B cell (primary cell): ENCODE results near the gene LVRN. TPM values are rescaled to one million over a fixed set of nuclear protein-coding genes. Genes with fewer than 3 reads are reported as not detected.

Experiments
- ATAC-seq: fragments of 200-7000 bp; cut with Tn5 transposase; one replicate; pipeline ENCODE4 v1.10.0; 2021; ENCODE audit warnings: low read depth, mild to moderate bottlenecking, moderate number of reproducible peaks, moderate library complexity
- CTCF ChIA-PET: fragments of 350-600 bp; sonication (Branson Sonifier 250); formaldehyde crosslinking; loops from one replicate; lab custom pipeline; 2021; ENCODE audit warnings: antibody characterized with exemption, inconsistent platforms; lab: Charles Lee
- POLR2A ChIA-PET: fragments of 350-600 bp; sonication (Branson Sonifier 250); formaldehyde crosslinking; loops from one replicate; lab custom pipeline; 2021; ENCODE audit warnings: antibody characterized with exemption; lab: Charles Lee
- DNase-seq: peaks from one replicate; pipeline ENCODE4 v3.0.0; 2013
- H2AFZ ChIP-seq: 2 replicates; pipeline ENCODE4 v1.6.1; 2012; ENCODE audit warnings: mild to moderate bottlenecking, low read depth, low read length; ENCODE audit not compliant: insufficient read depth, poor library complexity, severe bottlenecking
- H3K27ac ChIP-seq, 2 donors: 1 replicate in 1 of 2; 2 replicates in 1 of 2; pipeline ENCODE4 v1.5.1; 2012 to 2013; ENCODE audit warnings: low read length in 2 of 2, mild to moderate bottlenecking in 2 of 2, moderate library complexity in 1 of 2
- H3K27me3 ChIP-seq, 4 experiments: fragments of 200-600 bp in 1 of 4; sonication (generic) in 1 of 4; replicated peaks in 1 of 4; 1 replicate in 2 of 4; 2 replicates in 2 of 4; pipeline versions ENCODE4 v1.6.1 to v1.7.0; 2013 to 2016; ENCODE audit warnings: low read length in 3 of 4, mild to moderate bottlenecking in 2 of 4, mixed read lengths in 1 of 4, moderate library complexity in 1 of 4; ENCODE audit not compliant: insufficient read depth in 4 of 4, control insufficient read depth in 3 of 4; ENCODE audit errors: control extremely low read depth in 1 of 4
- H3K36me3 ChIP-seq, 2 experiments: replicated peaks in 1 of 2; 1 replicate in 1 of 2; 2 replicates in 1 of 2; pipeline versions ENCODE4 v1.6.1 to v1.7.1; 2013; ENCODE audit warnings: low read length in 1 of 2; ENCODE audit not compliant: insufficient read depth in 2 of 2, control insufficient read depth in 1 of 2; ENCODE audit errors: control extremely low read depth in 1 of 2, extremely low read depth in 1 of 2
- H3K4me1 ChIP-seq, 2 donors: fragments of 200-600 bp in 1 of 2; sonication (generic) in 1 of 2; 1 replicate in 1 of 2; 2 replicates in 1 of 2; pipeline versions ENCODE4 v1.5.1 to v1.6.1; 2013 to 2017; ENCODE audit warnings: low read length in 2 of 2; ENCODE audit not compliant: control insufficient read depth in 2 of 2, insufficient read depth in 2 of 2
- H3K4me2 ChIP-seq: replicated peaks from 2 replicates; pipeline ENCODE3; 2012; ENCODE audit warnings: mild to moderate bottlenecking, low read depth, low read length; ENCODE audit not compliant: poor library complexity, severe bottlenecking
- H3K4me3 ChIP-seq, 5 experiments: fragments of 200-600 bp in 1 of 5; sonication (generic) in 1 of 5; 1 replicate in 3 of 5; 2 replicates in 2 of 5; pipeline versions ENCODE4 v1.5.1 to v1.7.0; 2011 to 2016; ENCODE audit warnings: low read length in 4 of 5, mild to moderate bottlenecking in 4 of 5, low read depth in 2 of 5, control low read depth in 1 of 5, moderate library complexity in 1 of 5; ENCODE audit not compliant: insufficient read depth in 1 of 5; ENCODE audit errors: control extremely low read depth in 1 of 5, extremely low read depth in 1 of 5
- H3K79me2 ChIP-seq: fragments of 200-600 bp; sonication (generic); one replicate; pipeline ENCODE4 v1.6.0; 2016; ENCODE audit warnings: low read length; ENCODE audit not compliant: control insufficient read depth, insufficient read depth
- H3K9ac ChIP-seq: fragments of 200-600 bp; sonication (generic); 2 replicates; pipeline ENCODE4 v1.6.1; 2017; ENCODE audit warnings: mild to moderate bottlenecking, low read length, moderate library complexity
- H3K9me3 ChIP-seq, 3 donors: one replicate each; pipeline versions ENCODE4 v1.6.1 to v1.7.1; 2013; ENCODE audit warnings: low read length in 2 of 3; ENCODE audit not compliant: control insufficient read depth in 2 of 3, insufficient read depth in 1 of 3; ENCODE audit errors: control extremely low read depth in 1 of 3
- H4K20me1 ChIP-seq: 2 replicates; pipeline ENCODE4 v1.6.0; 2012; ENCODE audit warnings: mild to moderate bottlenecking, low read length; ENCODE audit not compliant: insufficient read depth, control insufficient read depth, poor library complexity, severe bottlenecking
- H3K27ac Mint-ChIP-seq: one replicate; pipeline ENCODE4 v1.8.0; 2021; ENCODE audit warnings: mixed read lengths
- H3K27me3 Mint-ChIP-seq: one replicate; pipeline ENCODE4 v1.8.0; 2021; ENCODE audit warnings: mixed read lengths
- H3K4me1 Mint-ChIP-seq: one replicate; pipeline ENCODE4 v1.8.0; 2021; ENCODE audit warnings: mixed read lengths
- H3K4me3 Mint-ChIP-seq: one replicate; pipeline ENCODE4 v1.8.0; 2021; ENCODE audit warnings: mixed read lengths
- H3K9me3 Mint-ChIP-seq: one replicate; pipeline ENCODE4 v1.8.0; 2022; ENCODE audit warnings: mixed read lengths; ENCODE audit not compliant: insufficient read depth
- CTCF ChIP-seq: fragments of 200-600 bp; IDR thresholded peaks from one replicate; pipeline ENCODE4 v1.8.0; 2022; ENCODE audit warnings: antibody characterized with exemption, mild to moderate bottlenecking
- EZH2 ChIP-seq: IDR thresholded peaks from 2 replicates; pipeline ENCODE4 v1.6.1; 2012; ENCODE audit warnings: borderline replicate concordance, low read depth, mild to moderate bottlenecking, moderate library complexity, low read length; ENCODE audit not compliant: insufficient read depth, poor library complexity, severe bottlenecking
- WGBS: methylation state at CpG from one replicate; pipeline ENCODE4 v1.1.5; 2013; ENCODE audit warnings: missing lambda C conversion rate; ENCODE audit not compliant: insufficient coverage; 5-methylcytosine and 5-hydroxymethylcytosine counted together
- intact Hi-C: fragments of 100-400 bp; cut with micrococcal nuclease; formaldehyde crosslinking; loops from one replicate; pipeline ENCODE4 v1.10.0; 2022
- polyA plus RNA-seq: library from polyadenylated mRNA; depleted of rRNA; stranded (reverse); fragments of >200 nt; gene quantifications from 2 replicates; pipeline ENCODE4 v1.2.3, GENCODE V29; 2012
- total RNA-seq, 2 donors: library from RNA; stranded (reverse); fragments of 120-200 nt in 1 of 2; gene quantifications; 1 replicate in 1 of 2; 2 replicates in 1 of 2; pipeline versions ENCODE4 v1.2.3 to v1.2.4, GENCODE V29; 2013 to 2022

Gene LVRN
- total and polyA plus RNA-seq, 2 donors (not counting 1 experiment from before 2014, with no cell fraction given), result not detected

DNA sequence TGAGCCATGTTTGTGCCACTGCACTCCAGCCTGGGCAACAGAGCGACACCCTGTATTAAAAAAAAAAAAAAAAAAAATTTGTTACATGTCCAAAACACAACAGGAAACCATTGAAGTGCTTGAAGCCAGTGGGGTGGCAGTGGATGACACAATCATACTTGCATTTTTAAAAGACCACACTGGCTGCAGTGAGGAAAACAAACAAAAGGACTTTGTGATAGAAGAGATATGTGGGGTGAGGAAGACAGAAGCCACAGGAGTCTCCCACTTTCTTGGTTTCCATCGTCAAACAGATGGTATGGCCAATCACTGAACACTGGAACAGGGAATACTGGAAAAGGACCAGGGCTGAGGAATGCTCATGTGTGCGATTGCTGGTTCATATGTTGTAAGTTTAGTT, 101.7 kb downstream of the LVRN start:
- WGBS, result 83% methylated on average over 1 of the region's 3 CpGs
- CTCF ChIA-PET, result interaction anchor here (0.9 kb wide), 1 partner anchor 16 kb away, joined by 5 read pairs; no protein-coding TSS in a partner anchor
- TF ChIP-seq CTCF (no peak), EZH2 (no peak)

DNA sequence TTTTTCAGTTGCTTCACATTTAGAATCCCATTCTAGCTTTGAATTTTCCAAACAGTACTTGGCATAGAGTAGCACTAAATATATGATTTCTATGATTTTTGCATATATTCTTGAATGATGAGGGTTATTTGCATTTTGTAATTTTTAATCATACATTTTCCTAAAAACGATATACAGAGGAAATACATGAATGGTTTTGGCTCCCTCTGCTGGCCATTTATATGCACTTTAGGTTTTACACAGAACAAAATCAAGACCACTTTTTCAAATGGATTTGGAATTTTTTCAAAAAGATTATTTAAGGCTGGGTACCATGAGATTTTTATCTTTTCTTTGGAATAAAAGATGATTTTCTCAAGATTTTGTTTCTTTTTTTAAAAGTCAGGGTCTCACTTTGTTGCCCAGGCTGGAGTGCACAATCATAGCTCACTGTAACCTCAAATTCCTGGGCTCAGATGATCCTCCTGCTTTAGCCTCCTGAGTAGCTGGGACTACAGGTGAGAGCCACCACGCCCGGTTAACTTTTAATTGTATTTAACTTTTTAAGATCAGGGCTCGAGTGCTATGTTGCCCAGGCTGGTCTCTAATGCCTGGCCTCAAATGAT, 105.9 kb downstream of the LVRN start:
- Histone ChIP-seq H2AFZ (no peak overlapping the region), H3K27me3 (no peaks in the 10 kb centered on the region), H3K27ac (no peak overlapping the region), H3K9me3 (no peaks in the 10 kb centered on the region), H3K4me1 (no peaks in the 10 kb centered on the region), H3K79me2 (no peaks in the 10 kb centered on the region), H3K9ac (no peak overlapping the region), H4K20me1 (no peaks in the 10 kb centered on the region), H3K4me3 (no peak overlapping the region), H3K4me2 (no peak overlapping the region), H3K36me3 (no peaks in the 10 kb centered on the region)
- DNase-seq (peak; percentile 74), ATAC-seq (peak; percentile 43)
- H3K9me3 Mint-ChIP-seq, result no peaks in the 10 kb centered on the region
- WGBS, result 33% methylated on average over 2 of the region's 4 CpGs
- no peak overlapping the region for H3K27ac Mint-ChIP-seq
- H3K4me3 Mint-ChIP-seq, result no peak overlapping the region
- no peaks in the 10 kb centered on the region for H3K4me1 Mint-ChIP-seq
- TF ChIP-seq EZH2 (no peak), CTCF (peak; percentile 96)
- H3K27me3 Mint-ChIP-seq, result peaks cover 3% of the 10 kb centered on the region
- ChIA-PET POLR2A (no interaction called here), CTCF (interaction anchor here (0.6 to 2.7 kb wide), 33 partner anchors 8 to 759 kb away, joined by 3 to 19 read pairs (median 4); partner anchors contain the start of genes COMMD10 and LVRN)
- intact Hi-C loops, result loop anchor here (1.0 kb wide), 3 partner anchors 180 to 759 kb away; no protein-coding TSS in a partner anchor

More for the DNA sequence above, 101.7 kb downstream of the LVRN start:
- no peak for ATAC-seq
- Histone ChIP-seq H3K9ac (no peak overlapping the region), H3K27me3 (no peaks in the 10 kb centered on the region), H3K79me2 (no peaks in the 10 kb centered on the region), H3K27ac (no peak overlapping the region), H3K36me3 (no peaks in the 10 kb centered on the region), H3K9me3 (no peaks in the 10 kb centered on the region), H3K4me1 (no peaks in the 10 kb centered on the region), H2AFZ (no peak overlapping the region), H4K20me1 (no peaks in the 10 kb centered on the region), H3K4me3 (no peak overlapping the region), H3K4me2 (no peak overlapping the region)
- no peaks in the 10 kb centered on the region for H3K9me3 Mint-ChIP-seq
- H3K4me3 Mint-ChIP-seq, result no peak overlapping the region
- intact Hi-C loops, result no loop called here
- POLR2A ChIA-PET, result interaction anchor here (0.7 kb wide), 1 partner anchor 9 kb away, joined by 5 read pairs; no protein-coding TSS in a partner anchor
- H3K4me1 Mint-ChIP-seq, result no peaks in the 10 kb centered on the region
- DNase-seq, result no peak
- no peak overlapping the region for H3K27ac Mint-ChIP-seq
- peaks cover 3% of the 10 kb centered on the region for H3K27me3 Mint-ChIP-seq
